ENCODE measurements around the gene FERMT1. TPM values are rescaled to one million over a fixed set of nuclear protein-coding genes. Genes with fewer than 3 reads are reported as not detected.

FERMT1 gene
- total and polyA plus RNA-seq, 2 of the 4 experiments (the other 2 are of a cell fraction), result 1.8 to 2.3 TPM

DNA sequence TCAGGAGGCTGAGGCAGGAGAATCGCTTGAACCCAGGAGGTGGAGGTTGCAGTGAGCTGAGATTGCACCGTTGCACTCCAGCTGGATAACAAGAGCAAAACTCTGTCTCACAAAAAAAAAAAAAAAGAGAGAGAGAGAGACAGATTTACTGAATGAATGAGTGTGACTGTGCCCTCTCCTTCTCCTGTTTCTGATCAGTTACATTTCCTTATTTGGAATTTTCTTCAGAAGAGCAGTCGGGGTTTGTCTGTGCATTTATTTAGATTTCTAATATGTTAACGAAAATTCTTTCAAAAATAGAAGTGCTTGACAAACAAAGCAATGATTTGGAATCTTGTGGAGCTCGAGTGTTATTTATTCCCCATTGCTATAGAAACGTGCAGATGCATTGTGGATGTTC is 62.6 kb downstream of the FERMT1 start:
- Histone ChIP-seq H2AK9ac (replicated peaks; ENCODE audit: low read depth, low read length, poor library complexity) (no peak overlapping the region), H3K9ac (ENCODE audit: low read depth, low read length) (no peak overlapping the region), H3K56ac (ENCODE audit: extremely low read depth, insufficient read depth, low read length) (no peak overlapping the region), H2BK120ac (ENCODE audit: low read depth, low read length) (no peak overlapping the region), H3K14ac (replicated peaks; ENCODE audit: low read depth, low read length) (no peak overlapping the region), H3K23ac (ENCODE audit: low read depth, low read length) (no peak overlapping the region), H4K5ac (ENCODE audit: low read depth, low read length) (no peak overlapping the region), H3K27me3 (ENCODE audit: control insufficient read depth, insufficient read depth, low read length) (peaks cover 12% of the 10 kb centered on the region), H3K4me3 (ENCODE audit: insufficient read depth, low read depth, low read length) (no peak overlapping the region), H2BK5ac (ENCODE audit: low read depth, low read length, poor library complexity, severe bottlenecking) (no peak overlapping the region), H4K91ac (ENCODE audit: insufficient read depth, low read depth, low read length) (no peak overlapping the region), H2BK15ac (ENCODE audit: low read depth, low read length) (no peak overlapping the region), H2AK5ac (ENCODE audit: low read depth, low read length) (no peak overlapping the region), H4K20me1 (ENCODE audit: insufficient read depth, low read length) (no peaks in the 10 kb centered on the region), H3K4me2 (ENCODE audit: low read depth, low read length) (no peak overlapping the region), H2BK20ac (ENCODE audit: low read depth, low read length) (no peak overlapping the region), H3K4me1 (ENCODE audit: control insufficient read depth, insufficient read depth, low read length) (no peaks in the 10 kb centered on the region; the same call in 1 of the 2 replicates), H3K9me3 (ENCODE audit: control insufficient read depth, insufficient read depth, low read length) (no peaks in the 10 kb centered on the region), H4K8ac (ENCODE audit: low read depth in 2 of 2, low read length in 2 of 2) (no peak overlapping the region), H3K9me1 (ENCODE audit: insufficient read depth, low read length) (no peaks in the 10 kb centered on the region), H3K79me1 (ENCODE audit: low read depth in 1 of 2, low read length in 2 of 2) (no peaks in the 10 kb centered on the region), H3K27ac (ENCODE audit: insufficient read depth, low read length) (no peak overlapping the region), H3K4ac (ENCODE audit: low read depth, low read length) (no peak overlapping the region), H2AFZ (replicated peaks; ENCODE audit: low read length, poor library complexity) (no peak overlapping the region), H3K36me3 (ENCODE audit: control insufficient read depth, insufficient read depth, low read length) (no peaks in the 10 kb centered on the region), H3K18ac (ENCODE audit: low read depth, low read length) (no peak overlapping the region)
- intact Hi-C loops (cut with micrococcal nuclease) (no loop called here), dilution Hi-C loops (cut with HindIII; ENCODE audit: low sequenced_read_pairs, unreplicated experiment) (no loop called here), in situ Hi-C loops (cut with MboI; ENCODE audit: low sequenced_read_pairs) (no loop called here)
- ATAC-seq (ENCODE audit: low read depth), result no peak
- ChIA-PET POLR2A (ENCODE audit: unreplicated experiment) (no interaction called here), CTCF (no interaction called here)
- WGBS, 2 experiments (ENCODE audit: extremely low coverage in 2 of 2, insufficient read length in 1 of 2), result 33% methylated on average over 2 of the region's 6 CpGs; no CpG with 5 or more reads in 1 of the 2 experiments
- TF ChIP-seq BHLHE40 (IDR thresholded peaks at IDR 0.05; ENCODE audit: low read depth, low read length) (no peak), FOS (IDR thresholded peaks at IDR 0.05; ENCODE audit: low read depth, low read length) (no peak), RFX5 (IDR thresholded peaks at IDR 0.05; ENCODE audit: low read depth, low read length) (no peak), POLR2A (IDR thresholded peaks at IDR 0.05; ENCODE audit: low read depth, low read length) (no peak), CHD1 (IDR thresholded peaks at IDR 0.05; ENCODE audit: low read depth, low read length) (no peak), RCOR1 (IDR thresholded peaks at IDR 0.05; ENCODE audit: insufficient replicate concordance, low read length) (no peak), SMC3 (IDR thresholded peaks at IDR 0.05; ENCODE audit: low read depth, low read length) (no peak), MAFK (IDR thresholded peaks at IDR 0.05; ENCODE audit: low read depth, low read length) (no peak), MXI1 (IDR thresholded peaks at IDR 0.05; ENCODE audit: borderline replicate concordance, low read depth, low read length) (no peak), MAZ (IDR thresholded peaks at IDR 0.05; ENCODE audit: borderline replicate concordance, low read depth, low read length) (no peak), RAD21 (IDR thresholded peaks at IDR 0.05; ENCODE audit: low read length) (no peak), CEBPB (IDR thresholded peaks at IDR 0.05; ENCODE audit: low read depth, low read length) (no peak), NFE2L2 (IDR thresholded peaks at IDR 0.05; ENCODE audit: low read depth, low read length) (no peak)
- TF ChIP-seq, protein P1, sequence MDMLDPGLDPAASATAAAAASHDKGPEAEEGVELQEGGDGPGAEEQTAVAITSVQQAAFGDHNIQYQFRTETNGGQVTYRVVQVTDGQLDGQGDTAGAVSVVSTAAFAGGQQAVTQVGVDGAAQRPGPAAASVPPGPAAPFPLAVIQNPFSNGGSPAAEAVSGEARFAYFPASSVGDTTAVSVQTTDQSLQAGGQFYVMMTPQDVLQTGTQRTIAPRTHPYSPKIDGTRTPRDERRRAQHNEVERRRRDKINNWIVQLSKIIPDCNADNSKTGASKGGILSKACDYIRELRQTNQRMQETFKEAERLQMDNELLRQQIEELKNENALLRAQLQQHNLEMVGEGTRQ (IDR thresholded peaks at IDR 0.05; ENCODE audit: low read depth, low read length), result no peak
- TF ChIP-seq, protein P2, sequence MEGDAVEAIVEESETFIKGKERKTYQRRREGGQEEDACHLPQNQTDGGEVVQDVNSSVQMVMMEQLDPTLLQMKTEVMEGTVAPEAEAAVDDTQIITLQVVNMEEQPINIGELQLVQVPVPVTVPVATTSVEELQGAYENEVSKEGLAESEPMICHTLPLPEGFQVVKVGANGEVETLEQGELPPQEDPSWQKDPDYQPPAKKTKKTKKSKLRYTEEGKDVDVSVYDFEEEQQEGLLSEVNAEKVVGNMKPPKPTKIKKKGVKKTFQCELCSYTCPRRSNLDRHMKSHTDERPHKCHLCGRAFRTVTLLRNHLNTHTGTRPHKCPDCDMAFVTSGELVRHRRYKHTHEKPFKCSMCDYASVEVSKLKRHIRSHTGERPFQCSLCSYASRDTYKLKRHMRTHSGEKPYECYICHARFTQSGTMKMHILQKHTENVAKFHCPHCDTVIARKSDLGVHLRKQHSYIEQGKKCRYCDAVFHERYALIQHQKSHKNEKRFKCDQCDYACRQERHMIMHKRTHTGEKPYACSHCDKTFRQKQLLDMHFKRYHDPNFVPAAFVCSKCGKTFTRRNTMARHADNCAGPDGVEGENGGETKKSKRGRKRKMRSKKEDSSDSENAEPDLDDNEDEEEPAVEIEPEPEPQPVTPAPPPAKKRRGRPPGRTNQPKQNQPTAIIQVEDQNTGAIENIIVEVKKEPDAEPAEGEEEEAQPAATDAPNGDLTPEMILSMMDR (conservative IDR thresholded peaks at IDR 0.05; ENCODE audit: low read depth, low read length), result no peak
- TF ChIP-seq, protein P3, sequence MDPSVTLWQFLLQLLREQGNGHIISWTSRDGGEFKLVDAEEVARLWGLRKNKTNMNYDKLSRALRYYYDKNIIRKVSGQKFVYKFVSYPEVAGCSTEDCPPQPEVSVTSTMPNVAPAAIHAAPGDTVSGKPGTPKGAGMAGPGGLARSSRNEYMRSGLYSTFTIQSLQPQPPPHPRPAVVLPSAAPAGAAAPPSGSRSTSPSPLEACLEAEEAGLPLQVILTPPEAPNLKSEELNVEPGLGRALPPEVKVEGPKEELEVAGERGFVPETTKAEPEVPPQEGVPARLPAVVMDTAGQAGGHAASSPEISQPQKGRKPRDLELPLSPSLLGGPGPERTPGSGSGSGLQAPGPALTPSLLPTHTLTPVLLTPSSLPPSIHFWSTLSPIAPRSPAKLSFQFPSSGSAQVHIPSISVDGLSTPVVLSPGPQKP (IDR thresholded peaks at IDR 0.05; ENCODE audit: borderline replicate concordance, low read depth, low read length), result no peak
- BruUV-seq (replicated peaks), result no TSS peak
- DNase-seq, result no peak
